CD4-positive, alpha-beta T cell (primary cell): ENCODE data around the gene MBL2. TPM values are rescaled to one million over a fixed set of nuclear protein-coding genes. Genes with fewer than 3 reads are reported as not detected.
A peak's percentile ranks its signal among the peaks of the same experiment; 100 is the strongest.

Source experiments
- ATAC-seq: fragments of 200-7000 bp; cut with Tn5 transposase; one replicate; pipeline ENCODE4 v1.10.0; 2022; ENCODE audit warnings: mild to moderate bottlenecking; ENCODE audit not compliant: poor library complexity
- CTCF ChIA-PET: fragments of 350-600 bp; sonication (Branson Sonifier 250); formaldehyde crosslinking; loops from one replicate; lab custom pipeline; 2021; ENCODE audit warnings: antibody characterized with exemption, inconsistent platforms; lab: Charles Lee
- POLR2A ChIA-PET: fragments of 350-600 bp; sonication (Branson Sonifier 250); formaldehyde crosslinking; loops from one replicate; lab custom pipeline; 2021; ENCODE audit warnings: antibody characterized with exemption, inconsistent platforms; lab: Charles Lee
- DNase-seq, 14 experiments: peaks; one replicate each; pipeline ENCODE4 v3.0.0-alpha.2; 2013 to 2020; ENCODE audit warnings: mixed read lengths in 2 of 14
- H3K27ac ChIP-seq, 2 donors: one replicate each; pipeline versions ENCODE4 v1.5.1 to v1.7.0; 2013; ENCODE audit warnings: low read length in 2 of 2, low read depth in 1 of 2, mild to moderate bottlenecking in 1 of 2
- H3K27me3 ChIP-seq, 2 experiments: 1 replicate in 1 of 2; 2 replicates in 1 of 2; pipeline versions ENCODE4 v1.6.1 to v1.7.0; 2013; ENCODE audit warnings: low read length in 2 of 2, control low read depth in 1 of 2, mild to moderate bottlenecking in 1 of 2, moderate library complexity in 1 of 2; ENCODE audit not compliant: insufficient read depth in 2 of 2, control insufficient read depth in 1 of 2
- H3K36me3 ChIP-seq: one replicate; pipeline ENCODE4 v1.6.1; 2013; ENCODE audit warnings: low read length, control low read depth; ENCODE audit not compliant: insufficient read depth
- H3K4me1 ChIP-seq: one replicate; pipeline ENCODE4 v1.6.1; 2013; ENCODE audit warnings: low read length, control low read depth; ENCODE audit not compliant: insufficient read depth
- H3K4me3 ChIP-seq: one replicate; pipeline ENCODE4 v1.5.1; 2013; ENCODE audit warnings: mild to moderate bottlenecking, low read length, moderate library complexity
- H3K9me3 ChIP-seq, 2 experiments: 1 replicate in 1 of 2; 2 replicates in 1 of 2; pipeline versions ENCODE4 v1.6.1 to v1.7.0; 2013; ENCODE audit warnings: low read length in 2 of 2, mild to moderate bottlenecking in 2 of 2, control low read depth in 1 of 2, moderate library complexity in 1 of 2; ENCODE audit not compliant: control insufficient read depth in 1 of 2, insufficient read depth in 1 of 2
- H3K27ac Mint-ChIP-seq: one replicate; pipeline ENCODE4 v1.8.0; 2020; ENCODE audit warnings: mixed read lengths
- H3K27me3 Mint-ChIP-seq: one replicate; pipeline ENCODE4 v1.8.0; 2021; ENCODE audit warnings: mixed read lengths
- H3K36me3 Mint-ChIP-seq: one replicate; pipeline ENCODE4 v1.8.0; 2021; ENCODE audit warnings: low read depth, mixed read lengths
- H3K4me1 Mint-ChIP-seq: one replicate; pipeline ENCODE4 v1.8.0; 2021; ENCODE audit warnings: low read depth, mixed read lengths
- H3K4me3 Mint-ChIP-seq: one replicate; pipeline ENCODE4 v1.8.0; 2020; ENCODE audit warnings: mild to moderate bottlenecking, mixed read lengths
- H3K9me3 Mint-ChIP-seq: one replicate; pipeline ENCODE4 v1.8.0; 2020; ENCODE audit warnings: mixed read lengths
- CTCF ChIP-seq: fragments of 200-600 bp; IDR thresholded peaks from one replicate; pipeline ENCODE4 v1.8.0; 2022; ENCODE audit warnings: antibody characterized with exemption, mild to moderate bottlenecking
- intact Hi-C, 2 experiments: fragments of 100-400 bp; cut with DNase I in 1 of 2; cut with micrococcal nuclease in 1 of 2; formaldehyde crosslinking; loops; one replicate each; pipeline versions ENCODE4 v1.15.1 to v1.9.0; 2023 to 2025; cut with DNase I, micrococcal nuclease
- total RNA-seq, 174 experiments: library from RNA in 2 of 174; stranded (reverse) in 2 of 174; gene quantifications; one replicate each; pipeline ENCODE4 v1.2.3 and lab custom pipeline; 2021 to 2026

MBL2 gene
- total RNA-seq, 2 experiments from 2014 or later: not detected

DNA sequence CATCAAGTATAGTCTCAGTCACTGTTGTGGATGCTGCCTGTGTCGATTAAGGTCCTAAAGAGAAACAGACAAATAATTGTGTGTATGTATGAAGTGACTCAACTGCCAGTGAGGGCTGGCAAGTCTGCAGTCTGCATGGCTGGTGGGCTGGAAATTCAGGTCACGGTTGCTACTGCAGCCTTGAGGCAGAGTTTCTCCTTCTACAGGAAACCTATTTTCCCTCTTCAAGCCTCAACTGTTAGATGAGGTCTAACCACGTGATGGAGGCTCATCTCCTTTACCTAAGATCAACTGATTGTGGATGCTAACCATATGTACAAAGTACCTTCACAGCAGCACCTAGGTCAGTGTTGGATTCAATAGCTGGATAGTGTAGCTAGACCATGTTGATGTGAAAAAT is 29.9 kb downstream of the MBL2 start:
- Histone ChIP-seq H3K27me3 (no peaks in the 10 kb centered on the region), H3K27ac (no peak overlapping the region), H3K4me3 (no peak overlapping the region), H3K9me3 (peaks cover 0 to 17% of the 10 kb centered on the region in 2 experiments), H3K36me3 (no peaks in the 10 kb centered on the region), H3K4me1 (no peaks in the 10 kb centered on the region)
- DNase-seq (no peak), ATAC-seq (no peak)
- intact Hi-C loops: no loop called here
- Mint-ChIP-seq H3K4me1 (no peaks in the 10 kb centered on the region), H3K27ac (no peak overlapping the region), H3K9me3 (no peaks in the 10 kb centered on the region), H3K27me3 (no peaks in the 10 kb centered on the region), H3K36me3 (no peaks in the 10 kb centered on the region), H3K4me3 (no peak overlapping the region)
- TF ChIP-seq CTCF: no peak
- ChIA-PET POLR2A (no interaction called here), CTCF (no interaction called here)

GRCh38 chr10:52741851-52742250 is 30.7 kb downstream of the MBL2 start:
- intact Hi-C loops: no loop called here
- Histone ChIP-seq H3K4me1 (no peaks in the 10 kb centered on the region), H3K4me3 (no peak overlapping the region), H3K36me3 (no peaks in the 10 kb centered on the region), H3K27me3 (no peaks in the 10 kb centered on the region), H3K27ac (no peak overlapping the region), H3K9me3 (peaks cover 0 to 15% of the 10 kb centered on the region in 2 experiments)
- no peaks in the 10 kb centered on the region for H3K27me3 Mint-ChIP-seq
- no peaks in the 10 kb centered on the region for H3K4me1 Mint-ChIP-seq
- no peaks in the 10 kb centered on the region for H3K36me3 Mint-ChIP-seq
- ChIA-PET POLR2A (no interaction called here), CTCF (no interaction called here)
- no peak for ATAC-seq
- no peaks in the 10 kb centered on the region for H3K9me3 Mint-ChIP-seq
- no peak for TF ChIP-seq CTCF
- H3K27ac Mint-ChIP-seq: no peak overlapping the region
- DNase-seq: no peak
- no peak overlapping the region for H3K4me3 Mint-ChIP-seq

DNA sequence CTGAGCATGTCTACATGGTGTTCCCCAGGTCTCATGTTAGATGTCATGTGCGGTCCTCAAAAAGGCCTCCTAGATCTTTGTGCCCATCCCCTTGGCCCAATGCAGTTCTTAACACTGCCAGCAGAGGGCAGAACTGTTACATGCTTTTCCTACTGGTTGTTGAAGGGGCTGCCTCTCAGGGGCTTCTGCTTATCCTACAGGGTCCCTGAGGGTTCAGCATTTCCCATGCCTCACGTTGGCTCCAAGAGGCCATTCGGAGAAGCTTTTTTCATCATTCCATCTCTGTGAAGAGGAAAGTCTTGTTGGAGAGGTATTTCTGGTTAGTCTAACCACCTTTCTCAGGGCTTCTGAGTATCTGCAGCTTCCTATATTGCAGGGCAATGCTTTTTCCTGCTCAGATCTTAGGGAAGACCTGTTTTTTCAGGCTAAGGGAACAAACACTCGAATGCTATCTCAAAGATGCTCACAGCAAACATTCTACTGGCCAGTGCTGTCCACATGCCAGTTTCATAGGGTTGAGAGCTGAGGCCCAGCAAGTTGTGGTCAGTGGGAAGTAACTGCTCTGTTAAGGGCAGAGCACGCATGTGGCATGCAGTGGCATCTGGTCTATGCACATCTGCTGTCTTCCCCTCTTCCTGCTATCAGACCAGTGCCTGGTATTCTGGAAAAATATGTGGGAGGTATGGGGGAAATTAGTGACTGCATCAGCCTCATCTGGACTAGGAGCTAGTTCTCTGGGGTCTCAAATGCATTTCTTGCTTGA is 31.5 kb downstream of the MBL2 start:
- H3K27ac ChIP-seq: no peak overlapping the region
- DNase-seq: peak in 4 of 14 experiments; percentile 11 to 28 (median 20)
- no peaks in the 10 kb centered on the region for H3K4me1 Mint-ChIP-seq

More for the DNA sequence above, 31.5 kb downstream of the MBL2 start:
- no peaks in the 10 kb centered on the region for H3K4me1 ChIP-seq
- Mint-ChIP-seq H3K27me3 (no peaks in the 10 kb centered on the region), H3K9me3 (no peaks in the 10 kb centered on the region), H3K27ac (no peak overlapping the region), H3K4me3 (no peak overlapping the region), H3K36me3 (no peaks in the 10 kb centered on the region)
- CTCF ChIA-PET: no interaction called here
- intact Hi-C loops: no loop called here
- H3K9me3 ChIP-seq: peaks cover 0 to 18% of the 10 kb centered on the region in 2 experiments
- ATAC-seq: no peak
- POLR2A ChIA-PET: no interaction called here
- H3K4me3 ChIP-seq: no peak overlapping the region
- no peaks in the 10 kb centered on the region for H3K36me3 ChIP-seq
- no peaks in the 10 kb centered on the region for H3K27me3 ChIP-seq
- peak; percentile 53 for TF ChIP-seq CTCF
